Activated B cell treated with CpG ODN at 0.5 μM for 24 hours (primary cell): ENCODE data around the gene PALD1. TPM values are rescaled to one million over a fixed set of nuclear protein-coding genes. Genes with fewer than 3 reads are reported as not detected.

Source experiments
- ATAC-seq: fragments of 200-7000 bp; cut with Tn5 transposase; one replicate; pipeline ENCODE4 v1.10.0; 2021; ENCODE audit warnings: low read depth, mild to moderate bottlenecking, moderate library complexity
- CTCF ChIA-PET: fragments of 350-600 bp; sonication (Branson Sonifier 250); formaldehyde crosslinking; loops from one replicate; lab custom pipeline; 2021; ENCODE audit warnings: antibody characterized with exemption; lab: Charles Lee
- POLR2A ChIA-PET: fragments of 350-600 bp; sonication (Branson Sonifier 250); formaldehyde crosslinking; loops from one replicate; lab custom pipeline; 2021; ENCODE audit warnings: antibody characterized with exemption; lab: Charles Lee
- DNase-seq: peaks from one replicate; pipeline ENCODE4 v3.0.0; 2022
- H3K27ac Mint-ChIP-seq: one replicate; pipeline ENCODE4 v1.8.0; 2020; ENCODE audit warnings: mixed read lengths
- H3K27me3 Mint-ChIP-seq: one replicate; pipeline ENCODE4 v1.8.0; 2021; ENCODE audit warnings: mixed read lengths
- H3K36me3 Mint-ChIP-seq: one replicate; pipeline ENCODE4 v1.8.0; 2021; ENCODE audit warnings: low read depth, mixed read lengths
- H3K4me1 Mint-ChIP-seq: one replicate; pipeline ENCODE4 v1.8.0; 2021; ENCODE audit warnings: mixed read lengths
- H3K4me3 Mint-ChIP-seq: one replicate; pipeline ENCODE4 v1.8.0; 2020; ENCODE audit warnings: mild to moderate bottlenecking, mixed read lengths
- H3K9me3 Mint-ChIP-seq: one replicate; pipeline ENCODE4 v1.8.0; 2020; ENCODE audit warnings: mixed read lengths
- intact Hi-C: fragments of 100-400 bp; cut with micrococcal nuclease; formaldehyde crosslinking; loops from one replicate; pipeline ENCODE4 v1.15.1; 2024
- total RNA-seq: library from RNA; stranded (reverse); gene quantifications from 2 replicates; pipeline ENCODE4 v1.2.3, GENCODE V29; 2022
- TF ChIP-seq, protein P1 (sequence below): fragments of 200-600 bp; IDR thresholded peaks from one replicate; pipeline ENCODE4 v1.8.0; 2022; ENCODE audit warnings: antibody characterized with exemption, mild to moderate bottlenecking

Gene PALD1
- total RNA-seq, 1 donor from 2014 or later, result 3.3 TPM

DNA sequence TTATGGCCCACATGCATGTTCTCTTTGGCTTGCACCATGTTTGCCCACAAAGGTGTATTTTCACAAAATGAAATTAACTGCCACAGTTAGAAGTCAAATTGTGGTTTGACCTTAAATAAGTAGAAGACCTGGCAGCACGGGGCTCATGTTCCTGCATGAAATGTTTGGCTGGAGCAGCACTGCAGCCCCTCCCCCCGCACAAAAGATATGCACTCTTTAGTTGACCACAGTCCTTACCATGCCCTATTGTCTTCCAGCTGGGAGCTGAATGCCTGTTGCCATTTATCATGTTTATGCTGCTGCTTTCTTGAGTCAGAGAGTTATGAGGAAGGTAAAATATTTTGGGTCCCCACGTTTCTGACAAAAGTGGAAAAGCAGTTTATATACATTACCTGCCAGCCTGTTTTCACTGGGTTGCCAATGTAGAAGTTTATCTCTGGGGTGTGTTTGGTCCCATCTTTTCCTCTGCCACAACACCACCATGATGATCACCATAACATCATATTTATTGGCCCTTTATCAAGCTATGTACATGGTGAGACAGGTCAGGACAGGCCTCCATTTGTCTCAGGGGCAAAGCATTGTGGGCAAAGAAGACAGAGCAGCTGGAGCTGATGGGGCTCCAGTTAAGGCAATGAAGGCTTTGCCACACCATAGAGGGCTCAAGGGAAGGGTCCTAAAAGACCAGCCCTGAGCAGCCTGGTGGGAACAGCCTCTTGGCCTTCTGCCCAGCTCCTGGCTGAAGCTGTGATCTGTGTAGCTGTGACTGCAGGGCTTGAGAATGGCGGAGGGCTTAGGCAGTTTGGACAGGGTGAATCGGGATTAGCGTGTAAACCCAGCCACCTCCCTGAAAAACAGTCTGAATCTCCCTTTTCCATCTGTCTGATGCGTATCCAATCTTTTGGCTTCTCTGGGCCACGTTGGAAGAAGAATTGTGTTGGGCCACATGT is 118.6 kb downstream of the PALD1 start:
- DNase-seq (no peak), ATAC-seq (no peak)
- no peaks in the 10 kb centered on the region for H3K36me3 Mint-ChIP-seq
- H3K27ac Mint-ChIP-seq, result no peak overlapping the region
- peaks cover 5% of the 10 kb centered on the region for H3K27me3 Mint-ChIP-seq
- H3K9me3 Mint-ChIP-seq, result no peaks in the 10 kb centered on the region
- no peaks in the 10 kb centered on the region for H3K4me1 Mint-ChIP-seq
- CTCF ChIA-PET, result no interaction called here
- no peak overlapping the region for H3K4me3 Mint-ChIP-seq
- POLR2A ChIA-PET, result no interaction called here
- TF ChIP-seq, protein P1, sequence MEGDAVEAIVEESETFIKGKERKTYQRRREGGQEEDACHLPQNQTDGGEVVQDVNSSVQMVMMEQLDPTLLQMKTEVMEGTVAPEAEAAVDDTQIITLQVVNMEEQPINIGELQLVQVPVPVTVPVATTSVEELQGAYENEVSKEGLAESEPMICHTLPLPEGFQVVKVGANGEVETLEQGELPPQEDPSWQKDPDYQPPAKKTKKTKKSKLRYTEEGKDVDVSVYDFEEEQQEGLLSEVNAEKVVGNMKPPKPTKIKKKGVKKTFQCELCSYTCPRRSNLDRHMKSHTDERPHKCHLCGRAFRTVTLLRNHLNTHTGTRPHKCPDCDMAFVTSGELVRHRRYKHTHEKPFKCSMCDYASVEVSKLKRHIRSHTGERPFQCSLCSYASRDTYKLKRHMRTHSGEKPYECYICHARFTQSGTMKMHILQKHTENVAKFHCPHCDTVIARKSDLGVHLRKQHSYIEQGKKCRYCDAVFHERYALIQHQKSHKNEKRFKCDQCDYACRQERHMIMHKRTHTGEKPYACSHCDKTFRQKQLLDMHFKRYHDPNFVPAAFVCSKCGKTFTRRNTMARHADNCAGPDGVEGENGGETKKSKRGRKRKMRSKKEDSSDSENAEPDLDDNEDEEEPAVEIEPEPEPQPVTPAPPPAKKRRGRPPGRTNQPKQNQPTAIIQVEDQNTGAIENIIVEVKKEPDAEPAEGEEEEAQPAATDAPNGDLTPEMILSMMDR, result no peak
- intact Hi-C loops, result no loop called here

DNA sequence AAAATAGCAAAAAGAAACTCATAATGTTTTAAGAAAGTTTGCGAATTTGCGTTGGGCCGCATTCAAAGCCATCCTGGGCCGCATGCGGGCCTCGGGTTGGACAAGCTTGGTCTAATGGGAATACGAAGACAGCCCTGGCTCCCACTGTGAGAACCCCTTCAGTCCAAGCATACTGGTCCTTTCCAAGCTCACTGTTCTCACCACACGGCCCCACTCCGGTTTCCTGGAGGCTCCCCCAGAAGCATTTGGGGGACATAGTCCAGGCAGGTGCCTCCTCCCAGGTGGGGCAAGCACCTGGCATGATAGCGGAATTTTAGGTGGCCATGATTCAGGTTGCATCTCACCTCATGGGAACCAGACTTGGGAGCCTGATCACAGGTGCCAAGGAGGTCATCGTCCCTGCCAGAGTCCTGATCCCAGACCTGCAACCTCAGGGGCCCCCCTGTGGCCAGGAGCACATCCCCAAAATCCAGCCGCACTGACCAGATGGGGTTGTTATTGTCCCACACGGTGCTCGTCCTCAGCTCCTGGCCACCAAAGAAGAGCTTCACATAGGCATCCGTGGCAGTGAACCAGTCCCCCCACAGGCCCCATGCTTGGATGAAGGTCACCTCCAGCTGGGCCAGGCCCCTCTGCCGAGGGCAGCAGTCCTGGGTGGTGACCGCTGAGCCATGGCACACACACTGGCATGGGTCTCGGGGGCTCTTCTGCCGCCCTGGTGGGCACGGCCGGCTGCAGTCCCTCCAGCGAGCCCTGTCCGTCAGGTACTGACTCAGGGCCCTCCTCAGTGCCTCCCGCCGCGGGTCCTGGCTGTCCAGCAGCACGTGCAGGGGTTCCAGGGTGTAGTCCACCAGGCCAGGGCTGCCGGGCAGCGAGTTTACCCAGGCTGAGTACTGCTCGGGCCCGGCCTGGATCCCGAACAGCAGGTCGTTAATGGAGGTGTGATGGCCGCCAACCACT is 119.6 kb downstream of the PALD1 start:
- TF ChIP-seq, protein P1, result no peak
- no peak for DNase-seq
- no peaks in the 10 kb centered on the region for H3K4me1 Mint-ChIP-seq

DNA sequence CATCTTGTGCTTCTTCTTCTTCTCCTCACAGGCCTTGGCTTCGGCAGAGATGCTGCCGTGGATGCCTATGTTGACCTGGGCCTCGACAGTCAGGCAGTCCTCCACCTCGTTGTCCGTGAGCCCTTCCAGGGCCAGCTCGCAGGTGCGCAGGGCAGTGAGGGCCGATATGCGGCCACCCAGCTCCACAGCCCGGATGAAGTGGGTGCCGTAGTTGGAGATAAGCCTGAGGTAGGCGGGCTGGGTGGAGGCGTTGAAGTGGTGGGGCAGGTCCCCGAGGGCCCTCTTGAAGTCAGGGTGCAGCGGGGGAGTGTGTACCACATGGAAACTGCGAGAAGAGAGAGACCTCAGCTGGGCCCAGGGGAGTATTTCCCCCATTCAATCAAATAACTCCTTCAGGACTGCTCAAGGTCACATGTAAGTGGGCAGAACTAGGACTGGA is 120.3 kb downstream of the PALD1 start:
- H3K27me3 Mint-ChIP-seq, result no peaks in the 10 kb centered on the region
- no peak for DNase-seq
- ATAC-seq, result no peak
- H3K27ac Mint-ChIP-seq, result no peak overlapping the region
- no peaks in the 10 kb centered on the region for H3K9me3 Mint-ChIP-seq
- TF ChIP-seq, protein P1, result no peak
- H3K36me3 Mint-ChIP-seq, result no peaks in the 10 kb centered on the region
- H3K4me1 Mint-ChIP-seq, result no peaks in the 10 kb centered on the region
- H3K4me3 Mint-ChIP-seq, result no peak overlapping the region
- intact Hi-C loops, result no loop called here
- ChIA-PET CTCF (no interaction called here), POLR2A (no interaction called here)

More for the DNA sequence above, 119.6 kb downstream of the PALD1 start:
- H3K36me3 Mint-ChIP-seq, result no peaks in the 10 kb centered on the region
- no peak overlapping the region for H3K4me3 Mint-ChIP-seq
- H3K9me3 Mint-ChIP-seq, result no peaks in the 10 kb centered on the region
- no peaks in the 10 kb centered on the region for H3K27me3 Mint-ChIP-seq
- no peak for ATAC-seq
- H3K27ac Mint-ChIP-seq, result no peak overlapping the region
- intact Hi-C loops, result no loop called here
- POLR2A ChIA-PET, result no interaction called here
- CTCF ChIA-PET, result no interaction called here

DNA sequence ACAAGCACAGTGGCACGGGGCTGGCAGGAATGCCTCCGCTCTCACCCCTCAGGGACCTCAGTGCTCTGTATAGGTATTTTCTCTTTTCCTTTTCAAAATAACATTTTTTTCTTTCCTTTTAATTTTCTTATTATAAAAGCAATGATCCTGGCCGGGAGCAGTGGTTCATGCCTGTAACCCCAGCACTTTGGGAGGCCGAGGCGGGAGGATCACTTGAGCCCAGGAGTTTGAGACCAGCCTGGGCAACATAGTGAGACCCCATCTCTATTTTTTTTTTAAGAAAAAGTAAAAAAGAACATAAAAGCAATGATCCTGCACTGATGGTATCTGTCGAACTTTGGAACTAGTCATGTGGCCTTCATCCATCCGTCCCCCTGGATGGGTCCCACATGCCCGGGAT is 120.8 kb downstream of the PALD1 start:
- CTCF ChIA-PET, result no interaction called here
- Mint-ChIP-seq H3K4me1 (no peaks in the 10 kb centered on the region), H3K9me3 (no peaks in the 10 kb centered on the region)

More for the DNA sequence above, 120.8 kb downstream of the PALD1 start:
- ATAC-seq (no peak), DNase-seq (no peak)
- Mint-ChIP-seq H3K36me3 (no peaks in the 10 kb centered on the region), H3K27me3 (no peaks in the 10 kb centered on the region), H3K27ac (no peak overlapping the region), H3K4me3 (no peak overlapping the region)
- intact Hi-C loops, result no loop called here
- POLR2A ChIA-PET, result no interaction called here
- TF ChIP-seq, protein P1, result no peak
